ENCODE data around the gene DCST2.

Gene DCST2

GRCh38 chr1:155022927-155023236 lies 10.7 kb downstream of the DCST2 start:
- DNase-seq = peak; percentile 61

- no peak for DNase-seq
Measured at GRCh38 chr1:155022136-155022926, 11.2 kb downstream of the DCST2 start.

- no peak for DNase-seq
Measured at GRCh38 chr1:155019377-155020245, 14.0 kb downstream of the DCST2 start.

- DNase-seq = no peak
Measured at GRCh38 chr1:155018617-155019348, 14.8 kb downstream of the DCST2 start.

- DNase-seq = no peak
Measured at GRCh38 chr1:155017946-155018316, 15.7 kb downstream of the DCST2 start.

- DNase-seq = peak; percentile 94
Measured at GRCh38 chr1:155017041-155017945, 16.3 kb downstream of the DCST2 start.

- no peak for DNase-seq
Measured at GRCh38 chr1:155016231-155016831, 17.2 kb downstream of the DCST2 start.

- no peak for DNase-seq
Measured at GRCh38 chr1:155015527-155016230, 17.9 kb downstream of the DCST2 start.

GRCh38 chr1:155014709-155015508 lies 18.7 kb downstream of the DCST2 start:
- no peak for DNase-seq

- DNase-seq = peak; percentile 76
Measured at GRCh38 chr1:155013632-155014031, 19.9 kb downstream of the DCST2 start.

- DNase-seq = peak; percentile 48
Measured at GRCh38 chr1:155012776-155013602, 20.6 kb downstream of the DCST2 start.

GRCh38 chr1:155012026-155012546 lies 21.5 kb downstream of the DCST2 start:
- peak; percentile 92 for DNase-seq

GRCh38 chr1:155011437-155012025 lies 22.1 kb downstream of the DCST2 start:
- DNase-seq = no peak

- no peak for DNase-seq
Measured at GRCh38 chr1:155011004-155011416, 22.6 kb downstream of the DCST2 start.

GRCh38 chr1:155010211-155010918 lies 23.2 kb downstream of the DCST2 start:
- DNase-seq = peak; percentile 44

GRCh38 chr1:155009742-155010141 lies 23.8 kb downstream of the DCST2 start:
- no peak for DNase-seq

- DNase-seq = no peak
Measured at GRCh38 chr1:155009221-155009711, 24.3 kb downstream of the DCST2 start.
